Activated T-cell treated with anti-CD3 and anti-CD28 coated beads for 1 hour (primary cell): ENCODE data around the gene ZNF664.

Source experiments
- DNase-seq: peaks from one replicate; pipeline ENCODE4 v3.0.0-alpha.2; 2020; ENCODE audit warnings: low read depth

ZNF664 gene

DNA sequence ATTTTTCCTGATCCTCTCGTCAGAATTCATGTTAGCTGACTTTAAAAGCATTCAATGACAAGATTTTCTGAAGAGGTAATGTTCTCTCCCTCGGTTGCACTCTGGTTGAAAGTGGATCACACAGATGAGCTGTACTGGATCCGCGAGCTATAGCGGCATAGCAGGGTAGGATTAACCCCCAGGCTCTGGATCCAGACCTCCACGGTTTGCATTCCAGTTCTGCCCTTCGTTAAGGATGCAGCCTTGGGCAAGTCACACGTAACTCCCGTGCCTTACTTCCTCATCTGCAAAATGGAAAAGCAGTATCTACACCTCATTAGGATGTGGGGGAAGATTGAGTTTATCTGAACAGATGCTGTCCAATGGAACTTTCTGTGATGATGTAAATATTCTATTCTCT, 14.1 kb upstream of the ZNF664 start:
- DNase-seq, result no peak

DNA sequence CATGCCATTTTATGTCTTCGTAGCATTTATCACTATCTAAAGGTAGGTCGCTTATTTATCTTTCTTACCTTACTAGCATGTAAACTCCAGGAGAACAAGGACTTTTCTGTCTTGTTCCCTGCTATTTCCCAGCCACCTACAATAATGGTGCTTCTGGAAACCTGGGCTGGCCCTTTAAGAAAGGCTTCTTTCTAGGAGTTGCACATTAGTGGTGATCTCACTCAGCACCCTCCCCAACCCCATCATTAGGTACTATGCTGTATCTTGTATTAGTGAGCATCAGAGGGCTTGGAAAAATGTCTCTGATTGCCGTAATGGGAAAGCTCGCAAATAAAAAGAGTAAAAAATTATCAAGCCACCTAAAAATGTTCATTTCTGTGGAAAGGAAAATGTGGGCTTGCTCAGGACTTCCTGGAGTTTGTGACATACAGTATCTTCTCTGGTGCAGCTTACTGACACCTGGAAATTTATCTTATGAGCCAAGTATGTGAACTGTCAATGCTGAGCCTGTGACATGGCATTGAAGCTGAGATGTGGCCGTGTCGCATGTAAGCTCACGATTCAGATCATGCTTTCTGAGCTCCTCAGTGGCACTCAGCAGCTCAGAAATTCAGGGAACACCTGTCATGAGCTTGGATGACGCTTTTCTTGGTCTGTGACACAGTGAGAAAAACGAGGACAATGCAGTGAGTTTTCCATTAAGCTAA, 12.8 kb upstream of the ZNF664 start:
- no peak for DNase-seq

- DNase-seq, result no peak
Measured at GRCh38 chr12:123960856-123961255, 12.2 kb upstream of the ZNF664 start.

DNA sequence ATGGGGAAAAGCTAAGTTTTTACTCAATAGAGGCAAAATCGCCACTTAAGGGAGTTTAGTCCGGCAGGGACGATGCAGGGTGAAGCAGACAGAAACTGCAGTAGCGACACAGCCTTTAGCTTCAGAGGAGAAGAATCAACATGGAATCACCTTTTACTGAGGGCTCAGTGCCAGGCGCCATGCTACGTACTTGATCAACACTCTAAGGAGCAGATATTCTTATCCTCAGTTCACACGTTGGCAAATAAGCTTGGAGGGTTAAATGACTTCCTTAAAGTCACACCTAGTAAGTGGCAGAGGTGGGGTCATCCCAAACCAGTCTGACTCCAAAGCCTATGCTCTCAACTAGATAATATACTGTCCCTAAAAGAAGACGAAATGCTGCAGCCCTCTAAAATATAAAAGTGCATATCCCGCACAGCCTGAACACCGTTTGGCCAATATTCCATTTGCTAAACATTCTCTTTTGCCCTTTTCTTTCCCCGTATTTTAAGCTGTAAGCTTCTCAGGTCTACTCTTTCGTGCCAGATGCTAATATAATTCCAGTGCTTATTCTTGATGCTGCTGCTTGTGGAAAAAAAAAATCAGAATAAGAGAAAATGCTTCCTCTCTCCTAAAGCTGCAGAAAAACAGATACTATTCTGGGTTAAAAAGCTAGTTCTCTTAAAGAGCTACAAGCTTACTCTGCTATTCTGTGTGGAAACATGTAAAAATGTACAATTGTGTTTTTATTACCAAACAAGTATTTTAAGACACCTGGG, 11.2 kb upstream of the ZNF664 start:
- DNase-seq, result no peak

GRCh38 chr12:123962513-123962912, 10.5 kb upstream of the ZNF664 start:
- no peak for DNase-seq

- no peak for DNase-seq
Measured at GRCh38 chr12:123963821-123964220, 9.2 kb upstream of the ZNF664 start.

DNA sequence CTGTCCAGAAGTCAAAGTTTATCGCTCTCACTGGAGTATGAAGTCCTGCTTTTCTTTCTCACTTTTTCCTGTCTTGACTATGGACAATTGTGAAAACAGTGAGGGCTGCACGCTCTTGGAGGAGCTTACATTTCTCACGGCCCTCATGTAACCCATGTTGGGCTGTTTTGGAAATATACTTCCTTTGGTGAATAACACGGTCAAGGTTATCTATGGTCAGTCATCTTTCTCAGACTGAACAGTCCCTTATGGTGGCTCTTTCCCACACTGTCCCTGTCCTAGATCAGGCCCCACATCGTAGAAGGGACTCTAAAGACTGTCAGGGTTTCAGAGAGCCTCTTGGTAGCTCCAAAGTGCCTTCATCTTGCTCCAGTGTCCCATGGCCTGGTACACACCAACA, 7.6 kb upstream of the ZNF664 start:
- no peak for DNase-seq

DNA sequence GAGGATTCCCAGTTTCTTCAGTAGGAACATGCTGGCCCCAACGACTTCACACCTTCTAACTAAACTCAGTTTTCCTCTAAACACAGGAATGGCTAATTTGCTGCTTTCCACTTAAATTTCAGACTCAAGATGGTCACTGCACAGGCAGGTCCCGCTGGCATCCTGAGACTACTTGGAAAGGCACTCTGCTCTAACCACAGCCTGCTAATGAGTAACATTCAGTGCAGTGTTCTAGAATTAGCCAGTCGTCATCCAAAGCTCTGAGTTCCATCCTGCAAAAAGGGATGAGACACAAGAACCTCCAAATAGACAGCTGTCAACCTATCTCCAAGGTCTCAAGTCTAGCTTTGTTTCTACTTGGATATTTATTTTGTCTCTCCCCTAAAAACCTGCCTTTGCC, 6.4 kb upstream of the ZNF664 start:
- DNase-seq, result no peak

- no peak for DNase-seq
Measured at GRCh38 chr12:123967121-123967586, 5.9 kb upstream of the ZNF664 start.

GRCh38 chr12:123971449-123971769, 1.6 kb upstream of the ZNF664 start:
- DNase-seq, result no peak

DNA sequence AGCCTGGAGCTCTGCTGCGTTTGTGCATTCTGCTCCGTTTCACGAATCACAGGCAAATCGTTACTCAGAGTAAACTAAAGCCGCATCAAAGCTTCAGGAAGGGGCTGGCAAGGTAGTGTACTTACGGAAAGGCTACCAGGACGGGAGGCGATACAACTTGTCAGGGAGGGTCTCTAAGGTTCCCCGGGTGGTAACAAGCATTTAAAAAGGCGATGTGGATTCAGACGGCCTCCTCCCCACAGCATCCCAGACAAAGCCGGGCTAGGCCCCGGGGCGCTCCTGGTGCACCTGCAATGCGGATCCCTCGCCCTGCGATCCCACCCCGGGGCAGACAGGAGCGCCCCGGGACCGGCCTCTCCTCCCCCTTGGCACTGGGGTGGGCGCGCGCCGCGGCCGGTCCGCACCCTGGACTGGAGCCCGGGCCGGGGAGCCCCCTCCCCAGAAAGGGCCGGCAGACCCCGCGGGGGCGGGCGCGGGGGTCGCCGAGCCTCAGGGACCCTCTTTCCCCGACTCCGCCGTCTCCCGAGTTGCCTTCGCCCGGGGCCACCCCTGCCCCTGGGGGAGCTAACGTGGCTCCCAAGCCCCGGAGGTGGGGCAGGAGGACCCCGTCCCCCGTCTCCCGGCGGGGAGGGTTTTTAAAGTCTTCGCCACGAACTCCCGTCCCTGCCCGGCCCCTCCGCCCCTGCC, 1.1 kb upstream of the ZNF664 start:
- peak; percentile 20 for DNase-seq

DNA sequence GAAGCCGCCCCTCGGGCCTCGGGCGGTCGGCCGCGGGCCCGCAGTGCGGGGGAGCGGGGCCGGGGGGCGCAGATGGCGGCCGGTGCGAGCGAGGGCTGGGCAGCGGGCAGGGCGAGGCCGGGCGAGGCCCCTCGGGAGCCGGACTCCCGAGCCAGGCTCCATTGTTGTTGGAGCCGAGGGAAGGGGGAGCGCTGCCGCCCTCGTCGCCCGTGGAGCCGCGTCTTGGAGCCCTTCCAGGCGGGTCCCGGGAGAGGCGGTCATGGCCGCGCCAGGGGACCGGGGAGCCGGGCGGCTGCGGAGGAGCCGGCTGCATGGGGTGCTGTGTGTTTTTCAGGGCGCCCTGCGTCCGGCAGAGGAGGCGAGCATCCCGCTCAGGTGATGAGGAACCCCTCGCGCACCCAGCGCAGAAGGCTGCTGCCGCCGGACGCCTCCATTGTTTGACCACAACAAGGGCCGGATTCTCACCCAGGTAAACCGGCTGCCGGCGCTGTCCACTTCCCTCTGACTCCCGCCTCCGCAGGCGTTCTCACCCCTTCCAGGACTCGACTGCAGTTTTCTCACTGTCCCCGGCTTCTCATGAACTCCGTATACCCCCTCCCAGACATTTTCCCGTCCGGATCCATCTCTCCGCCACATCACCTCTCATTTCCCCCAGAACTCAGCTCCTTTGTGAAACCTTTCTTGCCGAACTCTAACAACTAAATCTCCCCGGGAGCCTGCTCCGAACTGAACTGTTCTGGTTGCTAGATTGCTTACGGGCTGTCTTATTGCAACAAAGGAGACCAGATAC, 732 bp downstream of the ZNF664 start:
- DNase-seq, result peak; percentile 12

DNA sequence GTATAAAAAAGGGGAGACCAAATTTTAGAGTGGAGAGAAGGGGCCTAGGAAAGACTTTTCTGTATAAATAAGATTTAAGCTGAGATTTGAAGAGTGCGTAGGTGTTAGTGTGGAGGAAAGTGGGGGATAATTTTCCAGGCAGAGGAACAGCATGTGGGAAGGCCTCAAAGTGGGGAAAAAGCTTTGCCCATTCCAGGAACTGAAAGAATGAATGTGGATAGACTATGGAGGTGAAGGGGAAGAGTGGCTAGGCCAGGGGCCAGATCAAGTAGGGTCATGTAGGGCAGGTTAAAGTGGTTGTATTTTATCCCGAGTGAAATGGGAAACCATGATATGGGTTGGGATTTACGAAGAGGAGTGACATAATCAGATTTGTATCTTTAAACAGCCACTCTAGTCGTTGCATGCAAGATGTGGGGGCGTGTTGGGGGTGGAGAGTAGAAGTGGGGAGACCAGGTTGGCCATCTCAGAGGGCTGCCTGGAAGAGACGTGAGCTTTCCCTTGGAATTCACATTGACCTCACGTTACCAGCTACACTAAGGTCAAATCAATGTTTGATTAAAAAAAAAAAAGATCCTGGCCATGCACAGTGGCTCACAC, 3.3 kb downstream of the ZNF664 start:
- no peak for DNase-seq

DNA sequence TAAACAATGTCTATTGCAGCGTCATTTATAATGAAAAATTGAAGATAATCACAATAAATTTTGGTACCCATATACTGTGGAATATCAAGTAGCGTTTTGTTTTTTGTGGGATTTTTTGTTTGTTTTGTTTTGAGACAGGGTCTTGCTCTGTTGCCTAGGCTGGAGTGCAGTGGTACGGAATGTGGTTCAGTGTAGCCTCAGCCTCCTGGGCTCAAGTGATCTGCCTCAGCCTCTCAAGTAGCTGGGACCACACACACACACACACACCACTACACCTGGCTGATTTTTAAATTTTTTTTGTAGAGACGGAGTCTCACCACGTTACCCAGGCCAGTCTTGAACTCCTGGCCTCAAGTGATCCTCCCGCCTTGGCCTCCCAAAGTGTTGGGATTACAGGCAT, 6.6 kb downstream of the ZNF664 start:
- DNase-seq, result no peak

DNA sequence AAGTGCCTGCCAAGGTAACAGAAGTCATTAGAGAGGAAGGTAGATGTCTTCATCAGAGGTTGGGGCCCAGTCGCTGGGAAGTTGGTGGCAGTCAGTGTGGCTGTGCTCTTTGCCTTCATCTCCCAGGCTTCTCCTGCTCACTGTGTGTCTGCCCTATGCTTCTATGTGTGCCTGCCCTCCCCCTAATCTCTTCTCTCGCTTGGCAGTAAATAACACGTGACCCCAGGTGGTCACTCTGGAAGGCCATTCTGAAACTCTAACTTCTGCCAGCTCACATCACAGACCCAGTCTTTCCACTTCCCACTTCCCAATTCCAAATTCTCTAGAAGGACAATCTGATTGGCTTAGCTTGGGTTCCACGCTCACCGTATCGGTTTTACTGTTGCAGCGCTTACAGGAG, 9.3 kb downstream of the ZNF664 start:
- no peak for DNase-seq

- peak; percentile 22 for DNase-seq
Measured at GRCh38 chr12:123983822-123984485, 10.9 kb downstream of the ZNF664 start.

- no peak for DNase-seq
Measured at GRCh38 chr12:123984903-123985302, 11.9 kb downstream of the ZNF664 start.

- DNase-seq, result no peak
Measured at GRCh38 chr12:123986374-123986965, 13.5 kb downstream of the ZNF664 start.

DNA sequence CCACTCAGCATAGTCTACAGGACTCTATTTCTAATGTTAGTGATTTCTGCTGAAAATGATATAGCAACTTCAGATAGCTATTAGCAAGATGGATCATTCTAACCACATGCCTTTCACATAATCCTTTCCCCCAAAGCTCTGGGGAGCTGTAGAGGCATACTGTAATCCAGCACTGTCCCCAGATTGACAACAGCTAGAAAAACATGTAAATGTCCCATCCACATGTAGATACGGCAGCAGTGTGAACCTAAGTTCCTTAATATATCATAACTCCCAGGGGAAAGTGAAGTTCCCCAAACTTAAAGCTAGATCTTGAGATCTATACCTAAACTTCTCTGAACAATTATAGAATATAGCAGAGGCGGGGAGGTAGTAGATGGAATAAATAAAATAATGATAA, 14.0 kb downstream of the ZNF664 start:
- DNase-seq, result no peak

DNA sequence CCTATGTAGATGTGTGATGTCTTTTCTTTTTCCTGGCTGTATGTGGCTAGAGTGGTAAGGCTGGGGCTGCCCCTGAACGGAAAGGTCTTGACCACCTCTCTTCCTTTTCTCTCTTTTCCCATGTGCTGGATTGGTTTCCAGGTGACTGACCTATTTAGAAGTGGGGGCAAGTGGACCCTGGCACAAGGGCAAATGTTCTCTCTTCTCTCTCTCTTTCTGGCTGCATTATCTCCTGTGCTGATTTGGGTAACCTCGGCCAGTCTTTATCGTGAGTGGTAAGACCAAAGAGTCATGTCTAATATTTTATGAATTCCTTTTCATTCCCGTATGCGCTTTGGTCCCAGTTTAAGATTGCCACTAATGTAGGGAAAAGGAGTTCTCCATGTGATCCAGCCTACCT, 16.2 kb downstream of the ZNF664 start:
- DNase-seq, result no peak

DNA sequence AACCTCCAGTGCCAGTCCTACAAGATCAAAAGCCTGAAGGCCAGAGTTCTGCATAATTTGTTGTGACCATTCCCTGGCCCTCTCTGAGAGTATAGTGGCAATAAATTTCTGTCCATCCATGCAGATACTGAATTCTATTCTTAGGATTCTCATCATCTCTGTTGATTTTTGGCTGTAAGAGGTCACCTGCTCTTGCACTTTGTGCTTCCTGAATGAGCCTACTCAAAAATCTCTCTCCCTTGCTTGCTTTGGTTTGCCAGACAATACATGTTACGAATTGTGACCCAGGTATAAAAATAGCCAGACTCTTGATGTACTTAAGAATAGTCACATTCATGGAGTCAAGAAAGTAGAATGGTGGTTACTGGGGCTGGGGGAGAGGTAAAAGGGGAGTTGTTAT, 16.7 kb downstream of the ZNF664 start:
- DNase-seq, result no peak
